K562 (cell line): ENCODE data around the gene MATN1. TPM values are rescaled to one million over a fixed set of nuclear protein-coding genes. Genes with fewer than 3 reads are reported as not detected.

Experiments
- CREB1 ChIP-seq, 2 experiments: sonication (generic) in 1 of 2; formaldehyde crosslinking in 1 of 2; IDR thresholded peaks; 2 replicates each; pipeline versions ENCODE4 v1.6.1 to v1.8.0; 2012 to 2022; ENCODE audit warnings: inconsistent platforms in 1 of 2, mild to moderate bottlenecking in 1 of 2, missing genetic modification reagents in 1 of 2, moderate library complexity in 1 of 2
- DDX20 ChIP-seq: fragments of 450-650 bp; IDR thresholded peaks from 2 replicates; pipeline ENCODE4 v1.6.1; 2016; ENCODE audit warnings: missing genetic modification characterization, low read depth, mild to moderate bottlenecking, missing compliant biosample characterization, moderate library complexity
- DMBX1 ChIP-seq: fragments of 250-450 bp; sonication (Bioruptor Pico); IDR thresholded peaks from 2 replicates; pipeline ENCODE4 v1.8.0; 2022; ENCODE audit warnings: inconsistent platforms, mild to moderate bottlenecking, moderate library complexity, borderline replicate concordance
- FOXJ2 ChIP-seq: fragments of 200-800 bp; sonication (Bioruptor generic); IDR thresholded peaks from 2 replicates; pipeline ENCODE4 v1.6.1; 2016; ENCODE audit warnings: missing genetic modification characterization, missing compliant biosample characterization
- HDAC6 ChIP-seq: IDR thresholded peaks from 2 replicates; pipeline ENCODE4 v1.6.1; 2012; ENCODE audit warnings: low read depth, mild to moderate bottlenecking, control low read depth, inconsistent platforms, low read length, moderate library complexity
- RB1 ChIP-seq: fragments of 450-650 bp; IDR thresholded peaks from 2 replicates; pipeline ENCODE4 v1.6.1; 2017; ENCODE audit warnings: low read depth, mild to moderate bottlenecking
- RHOXF2B ChIP-seq: fragments of 250-450 bp; sonication (Bioruptor Pico); conservative IDR thresholded peaks from 2 replicates; pipeline ENCODE4 v1.5.1; 2021
- SOX6 ChIP-seq: fragments of 450-650 bp; IDR thresholded peaks from 2 replicates; pipeline ENCODE4 v1.6.1; 2014; ENCODE audit warnings: mild to moderate bottlenecking
- TCF7L2 ChIP-seq: fragments of 150-350 bp; IDR thresholded peaks from 2 replicates; pipeline ENCODE4 v1.6.1; 2016; ENCODE audit warnings: low read depth, mild to moderate bottlenecking, low read length, moderate library complexity
- ZFP36 ChIP-seq: fragments of 150-350 bp; IDR thresholded peaks from 2 replicates; pipeline ENCODE4 v1.6.1; 2018; ENCODE audit warnings: low read length, low read depth; ENCODE audit not compliant: partially characterized antibody
- ZKSCAN1 ChIP-seq: fragments of 150-350 bp; IDR thresholded peaks from 2 replicates; pipeline ENCODE4 v1.6.1; 2016; ENCODE audit warnings: low read depth, low read length
- ZNF197 ChIP-seq: fragments of 200-800 bp; sonication (Bioruptor generic); IDR thresholded peaks from 2 replicates; pipeline ENCODE4 v1.6.1; 2016; ENCODE audit warnings: low read depth, missing genetic modification characterization, missing compliant biosample characterization
- ZNF41 ChIP-seq: fragments of 250-450 bp; sonication (Bioruptor Pico); conservative IDR thresholded peaks from 2 replicates; pipeline ENCODE4 v1.4.0; 2020; ENCODE audit warnings: mild to moderate bottlenecking
- polyA plus RNA-seq, 8 experiments: library from polyadenylated mRNA; depleted of rRNA in 4 of 8; stranded (reverse) in 5 of 8; unstranded in 3 of 8; fragments of >200 nt; fragmentation: Nextera tagmentation in 2 of 8; fragmentation: Illumina TruSeq in 1 of 8; extraction: Ambion mirVana in 2 of 8; extraction: Trizol in 1 of 8; gene quantifications; 2 replicates each; pipeline versions ENCODE4 v1.2.1 to v1.2.3, GENCODE V29; 2011 to 2014; ENCODE audit warnings: inconsistent platforms in 1 of 8, missing spikeins in 1 of 8
- total RNA-seq, 7 experiments: library from RNA; depleted of rRNA in 6 of 7; stranded (reverse); fragments of >200 nt in 6 of 7; fragmentation: Illumina TruSeq in 2 of 7; extraction: Trizol in 2 of 7; gene quantifications; 2 replicates each; pipeline versions ENCODE4 v1.2.1 to v1.2.3, GENCODE V29; 2011 to 2021; ENCODE audit warnings: low replicate concordance in 1 of 7
- TF ChIP-seq, protein P1 (sequence below): fragments of 200-400 bp; formaldehyde crosslinking; IDR thresholded peaks from 2 replicates; pipeline ENCODE4 v1.6.1; 2017; ENCODE audit warnings: mild to moderate bottlenecking, low read depth, low read length, moderate library complexity

MATN1 gene
- total and polyA plus RNA-seq, 9 of the 15 experiments (the other 6 are each of a cell fraction or from before 2014, with no cell fraction given), result 0.10 to 2.3 (median 1.2) TPM

- no peak for TF ChIP-seq DDX20 (tag)
- TF ChIP-seq ZNF197 (CRISPR knock-in tag), result no peak
- TF ChIP-seq TCF7L2, result no peak
- no peak for TF ChIP-seq ZNF41 (CRISPR knock-in tag)
- TF ChIP-seq ZFP36, result peak; percentile 63
- TF ChIP-seq RB1, result no peak
- no peak for TF ChIP-seq FOXJ2 (tag)
- TF ChIP-seq DMBX1, result 0 out of 2 replicates have a peak, but pooled peaks have one; percentile 18
- TF ChIP-seq CREB1 (IDR thresholded peaks at IDR 0.05), result no peak
- no peak for TF ChIP-seq CREB1 (CRISPR knock-in tag; IDR thresholded peaks at IDR 0.05)
- TF ChIP-seq RHOXF2B, result no peak
- TF ChIP-seq HDAC6, result no peak
- TF ChIP-seq, protein P1, sequence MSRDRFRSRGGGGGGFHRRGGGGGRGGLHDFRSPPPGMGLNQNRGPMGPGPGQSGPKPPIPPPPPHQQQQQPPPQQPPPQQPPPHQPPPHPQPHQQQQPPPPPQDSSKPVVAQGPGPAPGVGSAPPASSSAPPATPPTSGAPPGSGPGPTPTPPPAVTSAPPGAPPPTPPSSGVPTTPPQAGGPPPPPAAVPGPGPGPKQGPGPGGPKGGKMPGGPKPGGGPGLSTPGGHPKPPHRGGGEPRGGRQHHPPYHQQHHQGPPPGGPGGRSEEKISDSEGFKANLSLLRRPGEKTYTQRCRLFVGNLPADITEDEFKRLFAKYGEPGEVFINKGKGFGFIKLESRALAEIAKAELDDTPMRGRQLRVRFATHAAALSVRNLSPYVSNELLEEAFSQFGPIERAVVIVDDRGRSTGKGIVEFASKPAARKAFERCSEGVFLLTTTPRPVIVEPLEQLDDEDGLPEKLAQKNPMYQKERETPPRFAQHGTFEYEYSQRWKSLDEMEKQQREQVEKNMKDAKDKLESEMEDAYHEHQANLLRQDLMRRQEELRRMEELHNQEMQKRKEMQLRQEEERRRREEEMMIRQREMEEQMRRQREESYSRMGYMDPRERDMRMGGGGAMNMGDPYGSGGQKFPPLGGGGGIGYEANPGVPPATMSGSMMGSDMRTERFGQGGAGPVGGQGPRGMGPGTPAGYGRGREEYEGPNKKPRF, result no peak
- no peak for TF ChIP-seq SOX6
- peak; percentile 93 for TF ChIP-seq ZKSCAN1
These were observed 15.6 kb upstream of the MATN1 start (continued) for GRCh38 chr1:30738715-30739559.
